Measurements from ENCODE around the gene PRKN.

PRKN gene

DNA sequence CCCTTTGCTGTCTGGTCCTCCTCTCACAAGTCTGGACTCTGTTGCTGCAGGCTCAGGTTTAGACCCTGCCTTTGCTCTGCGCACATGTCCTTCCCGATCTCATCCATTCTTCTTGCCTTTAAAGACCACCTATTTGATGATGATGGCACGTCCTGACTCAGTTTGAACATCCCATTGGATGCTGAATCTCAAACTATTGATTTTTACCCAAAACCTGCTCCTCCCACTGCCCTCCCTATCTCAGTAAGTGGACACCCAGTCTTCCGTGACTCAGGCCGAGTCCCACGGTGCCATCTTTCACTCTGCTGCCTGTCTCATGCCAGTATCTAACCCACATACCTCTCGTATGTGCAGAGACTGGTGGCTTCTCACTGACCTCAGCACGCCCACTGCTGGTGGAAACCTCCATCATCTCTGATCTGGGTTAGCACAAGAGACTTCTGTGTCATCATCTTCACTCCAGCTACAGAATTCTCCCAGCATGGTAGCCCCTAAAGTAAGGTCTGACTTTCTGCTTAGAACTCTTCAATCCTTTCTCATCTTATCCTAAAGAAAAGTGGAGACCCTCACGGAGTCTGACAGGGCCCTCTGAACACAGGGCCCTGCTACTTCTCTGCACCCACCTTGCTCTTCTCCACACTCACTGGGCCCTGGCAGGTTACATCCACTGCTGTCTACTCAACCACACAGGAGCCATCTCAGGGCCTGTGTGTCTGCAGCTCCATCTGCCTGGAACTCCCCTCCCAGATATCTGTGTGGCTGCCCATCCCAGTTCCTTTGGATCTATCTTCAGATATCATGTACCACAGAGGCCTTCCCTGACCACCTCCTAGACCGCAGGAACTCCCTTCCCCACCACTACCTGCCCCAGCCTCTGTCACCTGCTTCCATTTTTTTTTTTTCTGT, 1066.6 kb downstream of the PRKN start:
- Histone ChIP-seq H3K27ac (ENCODE audit: low read length) (no peak overlapping the region), H3K9me3 (replicated peaks; ENCODE audit: insufficient read depth, low read length) (no peaks in the 10 kb centered on the region), H3K9ac (ENCODE audit: low read length) (no peak overlapping the region), H3K9me2 (replicated peaks; ENCODE audit: insufficient read depth, low read length) (no peaks in the 10 kb centered on the region), H3K4me1 (ENCODE audit: low read length) (no peaks in the 10 kb centered on the region), H2AFZ (ENCODE audit: low read length) (no peak overlapping the region), H4K20me1 (ENCODE audit: insufficient read depth, low read length) (no peaks in the 10 kb centered on the region), H3K4me2 (ENCODE audit: low read depth, low read length) (no peak overlapping the region), H3F3A (ENCODE audit: insufficient read depth, low read length) (no peaks in the 10 kb centered on the region), H3K36me3 (replicated peaks; ENCODE audit: insufficient read depth, low read length) (no peaks in the 10 kb centered on the region), H3K79me2 (ENCODE audit: low read length) (no peaks in the 10 kb centered on the region), H3K27me3 (replicated peaks; ENCODE audit: insufficient read depth, low read length) (no peaks in the 10 kb centered on the region), H3K4me3 (ENCODE audit: low read length) (no peak overlapping the region)
- TF ChIP-seq, protein P1, sequence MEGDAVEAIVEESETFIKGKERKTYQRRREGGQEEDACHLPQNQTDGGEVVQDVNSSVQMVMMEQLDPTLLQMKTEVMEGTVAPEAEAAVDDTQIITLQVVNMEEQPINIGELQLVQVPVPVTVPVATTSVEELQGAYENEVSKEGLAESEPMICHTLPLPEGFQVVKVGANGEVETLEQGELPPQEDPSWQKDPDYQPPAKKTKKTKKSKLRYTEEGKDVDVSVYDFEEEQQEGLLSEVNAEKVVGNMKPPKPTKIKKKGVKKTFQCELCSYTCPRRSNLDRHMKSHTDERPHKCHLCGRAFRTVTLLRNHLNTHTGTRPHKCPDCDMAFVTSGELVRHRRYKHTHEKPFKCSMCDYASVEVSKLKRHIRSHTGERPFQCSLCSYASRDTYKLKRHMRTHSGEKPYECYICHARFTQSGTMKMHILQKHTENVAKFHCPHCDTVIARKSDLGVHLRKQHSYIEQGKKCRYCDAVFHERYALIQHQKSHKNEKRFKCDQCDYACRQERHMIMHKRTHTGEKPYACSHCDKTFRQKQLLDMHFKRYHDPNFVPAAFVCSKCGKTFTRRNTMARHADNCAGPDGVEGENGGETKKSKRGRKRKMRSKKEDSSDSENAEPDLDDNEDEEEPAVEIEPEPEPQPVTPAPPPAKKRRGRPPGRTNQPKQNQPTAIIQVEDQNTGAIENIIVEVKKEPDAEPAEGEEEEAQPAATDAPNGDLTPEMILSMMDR (IDR thresholded peaks at IDR 0.05; ENCODE audit: low read length) = no peak
- no peak for TF ChIP-seq EZH2 (optimal IDR thresholded peaks at IDR 0.05; ENCODE audit: low read depth, low read length)
- no peak for TF ChIP-seq EZH2phosphoT487 (IDR thresholded peaks at IDR 0.05; ENCODE audit: low read length)
- no peak for DNase-seq

DNA sequence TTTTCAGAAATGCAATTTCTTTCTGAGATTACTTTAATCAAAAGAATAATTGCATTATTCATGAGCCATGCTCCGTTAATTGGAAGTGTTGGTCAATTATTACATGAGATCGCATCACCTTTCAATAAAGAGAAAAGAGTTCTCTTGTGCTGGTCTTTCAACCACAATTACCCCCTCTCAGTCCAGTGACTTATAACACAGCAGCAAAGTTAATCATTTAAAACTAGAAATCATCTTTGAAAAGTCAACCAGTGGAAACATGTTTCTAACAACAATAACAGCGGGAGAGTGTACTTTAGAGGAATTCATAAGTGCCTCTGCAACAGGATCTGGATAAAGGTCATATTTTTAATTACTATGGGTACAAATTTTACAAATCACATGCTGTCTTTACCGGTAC, 1069.4 kb downstream of the PRKN start:
- H3K27me3 ChIP-seq (replicated peaks; ENCODE audit: insufficient read depth, low read length) = no peaks in the 10 kb centered on the region
- no peak overlapping the region for H3K27ac ChIP-seq (ENCODE audit: low read length)
- no peaks in the 10 kb centered on the region for H3K79me2 ChIP-seq (ENCODE audit: low read length)
- TF ChIP-seq, protein P1 (IDR thresholded peaks at IDR 0.05; ENCODE audit: low read length) = no peak
- TF ChIP-seq EZH2phosphoT487 (IDR thresholded peaks at IDR 0.05; ENCODE audit: low read length) (no peak), EZH2 (optimal IDR thresholded peaks at IDR 0.05; ENCODE audit: low read depth, low read length) (no peak)
- H3K36me3 ChIP-seq (replicated peaks; ENCODE audit: insufficient read depth, low read length) = no peaks in the 10 kb centered on the region
- no peak overlapping the region for H2AFZ ChIP-seq (ENCODE audit: low read length)
- no peaks in the 10 kb centered on the region for H3F3A ChIP-seq (ENCODE audit: insufficient read depth, low read length)
- H3K4me1 ChIP-seq (ENCODE audit: low read length) = no peaks in the 10 kb centered on the region
- no peak overlapping the region for H3K9ac ChIP-seq (ENCODE audit: low read length)
- no peak for DNase-seq
- H3K4me3 ChIP-seq (ENCODE audit: low read length) = no peak overlapping the region
- no peak overlapping the region for H3K4me2 ChIP-seq (ENCODE audit: low read depth, low read length)
- no peaks in the 10 kb centered on the region for H3K9me3 ChIP-seq (replicated peaks; ENCODE audit: insufficient read depth, low read length)
- H3K9me2 ChIP-seq (replicated peaks; ENCODE audit: insufficient read depth, low read length) = no peaks in the 10 kb centered on the region
- no peaks in the 10 kb centered on the region for H4K20me1 ChIP-seq (ENCODE audit: insufficient read depth, low read length)

DNA sequence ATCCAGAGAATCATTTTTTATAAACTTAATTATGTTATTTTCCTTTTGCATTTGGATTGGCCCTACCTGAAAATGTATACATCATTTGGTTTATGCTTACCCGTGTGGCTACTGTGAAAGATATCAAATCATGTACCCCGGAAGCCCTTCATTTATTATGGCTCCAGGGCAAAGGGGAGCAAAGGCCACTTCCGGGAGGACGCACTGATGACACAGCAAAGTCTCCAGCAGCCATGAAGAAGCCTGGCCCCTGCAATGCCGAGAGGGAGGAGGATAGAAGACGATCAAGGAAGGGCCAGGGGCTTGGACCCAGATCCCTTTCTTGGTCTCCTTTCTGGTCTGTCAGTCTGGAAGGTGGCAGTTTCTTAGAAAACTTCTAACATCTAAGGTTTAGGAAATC, 1073.4 kb downstream of the PRKN start:
- no peaks in the 10 kb centered on the region for H3K9me2 ChIP-seq (replicated peaks; ENCODE audit: insufficient read depth, low read length)
- no peaks in the 10 kb centered on the region for H3F3A ChIP-seq (ENCODE audit: insufficient read depth, low read length)
- no peaks in the 10 kb centered on the region for H3K79me2 ChIP-seq (ENCODE audit: low read length)
- H3K9ac ChIP-seq (ENCODE audit: low read length) = no peak overlapping the region
- H3K27me3 ChIP-seq (replicated peaks; ENCODE audit: insufficient read depth, low read length) = no peaks in the 10 kb centered on the region
- no peaks in the 10 kb centered on the region for H3K9me3 ChIP-seq (replicated peaks; ENCODE audit: insufficient read depth, low read length)
- no peaks in the 10 kb centered on the region for H3K4me1 ChIP-seq (ENCODE audit: low read length)
- no peak overlapping the region for H3K4me3 ChIP-seq (ENCODE audit: low read length)
- no peaks in the 10 kb centered on the region for H4K20me1 ChIP-seq (ENCODE audit: insufficient read depth, low read length)
- H3K4me2 ChIP-seq (ENCODE audit: low read depth, low read length) = no peak overlapping the region
- TF ChIP-seq EZH2phosphoT487 (IDR thresholded peaks at IDR 0.05; ENCODE audit: low read length) (no peak), EZH2 (optimal IDR thresholded peaks at IDR 0.05; ENCODE audit: low read depth, low read length) (no peak)
- TF ChIP-seq, protein P1 (IDR thresholded peaks at IDR 0.05; ENCODE audit: low read length) = no peak
- H3K27ac ChIP-seq (ENCODE audit: low read length) = no peak overlapping the region
- no peak for DNase-seq
- no peaks in the 10 kb centered on the region for H3K36me3 ChIP-seq (replicated peaks; ENCODE audit: insufficient read depth, low read length)
- H2AFZ ChIP-seq (ENCODE audit: low read length) = no peak overlapping the region
